Liver (tissue), 3 donors: ENCODE data around the gene ZNF711.

Experiments
- CTCF ChIP-seq: fragments of 150-350 bp; IDR thresholded peaks from 2 replicates; pipeline ENCODE4 v1.5.1; 2017; ENCODE audit warnings: improper control_type of control experiment, low read depth, low read length; ENCODE audit not compliant: missing input control
- EGR1 ChIP-seq, 2 donors: IDR thresholded peaks; 2 replicates each; pipeline ENCODE4 v1.6.1; 2016 to 2018; ENCODE audit warnings: antibody characterized with exemption in 2 of 2, low read depth in 2 of 2
- FOXA1 ChIP-seq: IDR thresholded peaks from 2 replicates; pipeline ENCODE4 v1.6.1; 2016; ENCODE audit warnings: antibody characterized with exemption
- GABPA ChIP-seq, 2 donors: IDR thresholded peaks in 1 of 2; conservative IDR thresholded peaks in 1 of 2; 2 replicates each; pipeline ENCODE4 v1.6.1; 2016; ENCODE audit warnings: antibody characterized with exemption in 2 of 2, mild to moderate bottlenecking in 1 of 2, moderate library complexity in 1 of 2
- HNF4G ChIP-seq: IDR thresholded peaks from 2 replicates; pipeline ENCODE4 v1.6.1; 2016; ENCODE audit warnings: antibody characterized with exemption
- MAX ChIP-seq: IDR thresholded peaks from 2 replicates; pipeline ENCODE4 v1.6.1; 2016; ENCODE audit warnings: antibody characterized with exemption
- NR2F2 ChIP-seq: IDR thresholded peaks from 2 replicates; pipeline ENCODE4 v1.6.1; 2016; ENCODE audit warnings: antibody characterized with exemption
- RAD21 ChIP-seq, 2 donors: IDR thresholded peaks; 2 replicates each; pipeline ENCODE4 v1.6.1; 2016; ENCODE audit warnings: antibody characterized with exemption in 2 of 2, mild to moderate bottlenecking in 2 of 2
- REST ChIP-seq: IDR thresholded peaks from 2 replicates; pipeline ENCODE4 v1.6.1; 2016; ENCODE audit warnings: antibody characterized with exemption, mild to moderate bottlenecking
- RXRA ChIP-seq, 2 donors: IDR thresholded peaks; 2 replicates each; pipeline ENCODE4 v1.6.1; 2017 to 2018; ENCODE audit warnings: antibody characterized with exemption in 2 of 2, mild to moderate bottlenecking in 1 of 2
- SP1 ChIP-seq: IDR thresholded peaks from 2 replicates; pipeline ENCODE4 v1.6.1; 2018; ENCODE audit warnings: antibody characterized with exemption, mild to moderate bottlenecking
- TAF1 ChIP-seq: conservative IDR thresholded peaks from 2 replicates; pipeline ENCODE4 v1.6.1; 2016; ENCODE audit warnings: antibody characterized with exemption, mild to moderate bottlenecking
- YY1 ChIP-seq: IDR thresholded peaks from 2 replicates; pipeline ENCODE4 v1.6.1; 2016; ENCODE audit warnings: antibody characterized with exemption, mild to moderate bottlenecking
- TF ChIP-seq, protein P1 (sequence below): IDR thresholded peaks from 2 replicates; pipeline ENCODE4 v1.6.1; 2016; ENCODE audit warnings: antibody characterized with exemption
- donor health status: healthy.
- donor health status: healthy.

DNA sequence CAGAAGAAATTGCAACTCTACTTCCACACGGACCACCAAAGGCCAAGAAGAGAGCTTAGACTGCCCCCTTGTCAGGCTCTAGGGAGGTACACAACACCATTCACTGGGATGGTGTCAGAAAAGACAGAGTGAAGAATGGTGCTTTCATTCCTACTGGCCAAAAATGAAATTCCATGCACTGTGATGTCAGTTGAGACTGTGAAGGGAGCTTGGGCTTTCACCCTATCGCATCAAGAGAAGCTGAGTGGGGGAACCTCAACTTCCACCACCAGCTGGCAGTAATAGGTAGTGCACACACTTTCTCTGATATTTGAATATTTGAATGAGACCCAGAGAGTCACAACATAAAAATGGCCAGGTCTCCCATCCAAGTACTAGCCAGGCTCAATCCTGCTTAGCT is 65.9 kb downstream of the ZNF711 start:
- TF ChIP-seq RAD21 (IDR thresholded peaks at IDR 0.05) (no peak), CTCF (no peak), FOXA1 (no peak), SP1 (no peak), EGR1 (IDR thresholded peaks at IDR 0.05; ENCODE audit: low read depth in 2 of 2) (no peak), YY1 (no peak), RXRA (IDR thresholded peaks at IDR 0.05) (no peak), NR2F2 (no peak), REST (no peak), TAF1 (no peak), GABPA (IDR thresholded peaks at IDR 0.05 in 1 of 2, conservative IDR thresholded peaks at IDR 0.05 in 1 of 2) (no peak), HNF4G (no peak), MAX (no peak)
- TF ChIP-seq, protein P1, sequence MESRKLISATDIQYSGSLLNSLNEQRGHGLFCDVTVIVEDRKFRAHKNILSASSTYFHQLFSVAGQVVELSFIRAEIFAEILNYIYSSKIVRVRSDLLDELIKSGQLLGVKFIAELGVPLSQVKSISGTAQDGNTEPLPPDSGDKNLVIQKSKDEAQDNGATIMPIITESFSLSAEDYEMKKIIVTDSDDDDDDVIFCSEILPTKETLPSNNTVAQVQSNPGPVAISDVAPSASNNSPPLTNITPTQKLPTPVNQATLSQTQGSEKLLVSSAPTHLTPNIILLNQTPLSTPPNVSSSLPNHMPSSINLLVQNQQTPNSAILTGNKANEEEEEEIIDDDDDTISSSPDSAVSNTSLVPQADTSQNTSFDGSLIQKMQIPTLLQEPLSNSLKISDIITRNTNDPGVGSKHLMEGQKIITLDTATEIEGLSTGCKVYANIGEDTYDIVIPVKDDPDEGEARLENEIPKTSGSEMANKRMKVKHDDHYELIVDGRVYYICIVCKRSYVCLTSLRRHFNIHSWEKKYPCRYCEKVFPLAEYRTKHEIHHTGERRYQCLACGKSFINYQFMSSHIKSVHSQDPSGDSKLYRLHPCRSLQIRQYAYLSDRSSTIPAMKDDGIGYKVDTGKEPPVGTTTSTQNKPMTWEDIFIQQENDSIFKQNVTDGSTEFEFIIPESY: no peak
